Glutamatergic neuron (in vitro differentiated cells): Measurements from ENCODE around the gene ENHO. TPM values are rescaled to one million over a fixed set of nuclear protein-coding genes. Genes with fewer than 3 reads are reported as not detected.

ENCODE experiments used
- DNase-seq: peaks from one replicate; pipeline ENCODE4 v3.0.0; 2022
- H3K27ac Mint-ChIP-seq: one replicate; pipeline ENCODE4 v1.8.0; 2020; ENCODE audit warnings: mild to moderate bottlenecking, mixed read lengths, inconsistent platforms; ENCODE audit not compliant: unreplicated experiment
- H3K27me3 Mint-ChIP-seq: one replicate; pipeline ENCODE4 v1.8.0; 2020; ENCODE audit warnings: mild to moderate bottlenecking, moderate library complexity, mixed read lengths, inconsistent platforms; ENCODE audit not compliant: unreplicated experiment
- H3K36me3 Mint-ChIP-seq: one replicate; pipeline ENCODE4 v1.8.0; 2020; ENCODE audit warnings: mild to moderate bottlenecking, mixed read lengths, inconsistent platforms; ENCODE audit not compliant: unreplicated experiment
- H3K4me1 Mint-ChIP-seq: one replicate; pipeline ENCODE4 v1.8.0; 2020; ENCODE audit warnings: mild to moderate bottlenecking, low read depth, mixed read lengths, inconsistent platforms; ENCODE audit not compliant: unreplicated experiment
- H3K4me3 Mint-ChIP-seq: one replicate; pipeline ENCODE4 v1.8.0; 2020; ENCODE audit warnings: mild to moderate bottlenecking, mixed read lengths, inconsistent platforms; ENCODE audit not compliant: unreplicated experiment
- H3K9me3 Mint-ChIP-seq: one replicate; pipeline ENCODE4 v1.8.0; 2020; ENCODE audit warnings: mild to moderate bottlenecking, moderate library complexity, mixed read lengths, inconsistent platforms; ENCODE audit not compliant: unreplicated experiment
- CTCF ChIP-seq: fragments of 200-600 bp; sonication (generic); IDR thresholded peaks from one replicate; pipeline ENCODE4 v1.5.0; 2021; ENCODE audit not compliant: partially characterized antibody, unreplicated experiment
- total RNA-seq: library from RNA; stranded (reverse); fragmentation: NEBNext Ultra II Directional; extraction: Animal tissue kit (Norgen Biotek cat#: 25700); gene quantifications from one replicate; pipeline ENCODE4 v1.2.1, GENCODE V29; 2021; ENCODE audit not compliant: unreplicated experiment

The ENHO gene
- total RNA-seq, 1 donor from 2014 or later: 11.5 TPM

- H3K4me1 Mint-ChIP-seq: peaks cover 56% of the 10 kb centered on the region
- H3K4me3 Mint-ChIP-seq: no peak overlapping the region
- H3K36me3 Mint-ChIP-seq: peaks cover 5% of the 10 kb centered on the region
- DNase-seq: no peak
- no peak overlapping the region for H3K27ac Mint-ChIP-seq
- H3K27me3 Mint-ChIP-seq: peaks cover 27% of the 10 kb centered on the region
- TF ChIP-seq CTCF: no peak
- H3K9me3 Mint-ChIP-seq: peaks cover 27% of the 10 kb centered on the region
These were observed 34.2 kb upstream of the ENHO start for GRCh38 chr9:34556949-34557348.

- TF ChIP-seq CTCF: no peak
- Mint-ChIP-seq H3K9me3 (peaks cover 27% of the 10 kb centered on the region), H3K27ac (peak overlapping the region; percentile 83)
These were observed 33.2 kb upstream of the ENHO start for GRCh38 chr9:34555936-34556525.

GRCh38 chr9:34555500-34555899 is 32.7 kb upstream of the ENHO start:
- TF ChIP-seq CTCF: no peak
- peak overlapping the region; percentile 81 for H3K4me3 Mint-ChIP-seq
- peaks cover 27% of the 10 kb centered on the region for H3K9me3 Mint-ChIP-seq
- peaks cover 52% of the 10 kb centered on the region for H3K4me1 Mint-ChIP-seq
- H3K27ac Mint-ChIP-seq: peak overlapping the region; percentile 72
- peaks cover 5% of the 10 kb centered on the region for H3K36me3 Mint-ChIP-seq
- peaks cover 31% of the 10 kb centered on the region for H3K27me3 Mint-ChIP-seq
- DNase-seq: no peak

More at GRCh38 chr9:34555936-34556525, 33.2 kb upstream of the ENHO start:
- H3K27me3 Mint-ChIP-seq: peaks cover 31% of the 10 kb centered on the region
- no peak for DNase-seq
- H3K4me3 Mint-ChIP-seq: peak overlapping the region; percentile 60
- H3K36me3 Mint-ChIP-seq: peaks cover 5% of the 10 kb centered on the region
- peaks cover 53% of the 10 kb centered on the region for H3K4me1 Mint-ChIP-seq

GRCh38 chr9:34555002-34555348 is 32.2 kb upstream of the ENHO start:
- H3K4me3 Mint-ChIP-seq: peak overlapping the region; percentile 81
- H3K36me3 Mint-ChIP-seq: peaks cover 5% of the 10 kb centered on the region
- DNase-seq: peak; percentile 84
- peaks cover 47% of the 10 kb centered on the region for H3K4me1 Mint-ChIP-seq
- peaks cover 27% of the 10 kb centered on the region for H3K27me3 Mint-ChIP-seq
- peaks cover 24% of the 10 kb centered on the region for H3K9me3 Mint-ChIP-seq
- peak overlapping the region; percentile 72 for H3K27ac Mint-ChIP-seq
- no peak for TF ChIP-seq CTCF

- peak overlapping the region; percentile 81 for H3K4me3 Mint-ChIP-seq
- TF ChIP-seq CTCF: no peak
- H3K9me3 Mint-ChIP-seq: peaks cover 23% of the 10 kb centered on the region
- H3K36me3 Mint-ChIP-seq: peaks cover 5% of the 10 kb centered on the region
- peak overlapping the region; percentile 72 for H3K27ac Mint-ChIP-seq
- no peak for DNase-seq
- peaks cover 27% of the 10 kb centered on the region for H3K27me3 Mint-ChIP-seq
- peaks cover 44% of the 10 kb centered on the region for H3K4me1 Mint-ChIP-seq
These were observed 31.6 kb upstream of the ENHO start for GRCh38 chr9:34554211-34555001.
